SK-N-SH (cell line): ENCODE results near the gene FLAD1.

Experiments used
- ELF1 ChIP-seq: IDR thresholded peaks from 2 replicates; pipeline ENCODE4 v1.4.0; 2012
- EP300 ChIP-seq, 2 experiments: IDR thresholded peaks; 2 replicates each; pipeline versions ENCODE4 v1.4.0 to v1.6.1; 2012; ENCODE audit warnings: borderline replicate concordance in 1 of 2, low read depth in 1 of 2, low read length in 1 of 2
- EZH2phosphoT487 ChIP-seq: fragments of 200-600 bp; sonication (generic); IDR thresholded peaks from 2 replicates; pipeline ENCODE4 v1.6.1; 2017; ENCODE audit warnings: low read depth, mixed run types, mild to moderate bottlenecking, antibody characterized with exemption, moderate library complexity, borderline replicate concordance
- JUND ChIP-seq: IDR thresholded peaks from 2 replicates; pipeline ENCODE4 v1.4.0; 2012
- NRF1 ChIP-seq: IDR thresholded peaks from 2 replicates; pipeline ENCODE4 v1.6.1; 2012; ENCODE audit warnings: low read depth, mild to moderate bottlenecking, low read length
- POLR2AphosphoS5 ChIP-seq: IDR thresholded peaks from 2 replicates; pipeline ENCODE4 v1.6.1; 2012; ENCODE audit warnings: low read depth, low read length
- RAD21 ChIP-seq: IDR thresholded peaks from 2 replicates; pipeline ENCODE4 v1.6.1; 2012; ENCODE audit warnings: mild to moderate bottlenecking, low read length
- RCOR1 ChIP-seq: fragments of 150-350 bp; IDR thresholded peaks from 2 replicates; pipeline ENCODE4 v1.6.1; 2017; ENCODE audit warnings: antibody characterized with exemption, low read length
- SIN3A ChIP-seq: IDR thresholded peaks from 2 replicates; pipeline ENCODE4 v1.6.1; 2012; ENCODE audit warnings: low read depth, mild to moderate bottlenecking, low read length, moderate library complexity, borderline replicate concordance
- TAF1 ChIP-seq: IDR thresholded peaks from 2 replicates; pipeline ENCODE4 v1.6.1; 2012; ENCODE audit warnings: low read depth, mild to moderate bottlenecking, low read length, moderate library complexity, borderline replicate concordance
- YY1 ChIP-seq: IDR thresholded peaks from 2 replicates; pipeline ENCODE4 v1.4.0; 2012; ENCODE audit warnings: low read depth, mild to moderate bottlenecking
- TF ChIP-seq, protein P1 (sequence below): IDR thresholded peaks from 2 replicates; pipeline ENCODE4 v1.4.0; 2012; ENCODE audit warnings: low read depth
- TF ChIP-seq, protein P2 (sequence below): fragments of 200-600 bp; sonication (generic); IDR thresholded peaks from 2 replicates; pipeline ENCODE4 v1.6.1; 2017; ENCODE audit warnings: antibody characterized with exemption, mild to moderate bottlenecking, moderate library complexity

DNA sequence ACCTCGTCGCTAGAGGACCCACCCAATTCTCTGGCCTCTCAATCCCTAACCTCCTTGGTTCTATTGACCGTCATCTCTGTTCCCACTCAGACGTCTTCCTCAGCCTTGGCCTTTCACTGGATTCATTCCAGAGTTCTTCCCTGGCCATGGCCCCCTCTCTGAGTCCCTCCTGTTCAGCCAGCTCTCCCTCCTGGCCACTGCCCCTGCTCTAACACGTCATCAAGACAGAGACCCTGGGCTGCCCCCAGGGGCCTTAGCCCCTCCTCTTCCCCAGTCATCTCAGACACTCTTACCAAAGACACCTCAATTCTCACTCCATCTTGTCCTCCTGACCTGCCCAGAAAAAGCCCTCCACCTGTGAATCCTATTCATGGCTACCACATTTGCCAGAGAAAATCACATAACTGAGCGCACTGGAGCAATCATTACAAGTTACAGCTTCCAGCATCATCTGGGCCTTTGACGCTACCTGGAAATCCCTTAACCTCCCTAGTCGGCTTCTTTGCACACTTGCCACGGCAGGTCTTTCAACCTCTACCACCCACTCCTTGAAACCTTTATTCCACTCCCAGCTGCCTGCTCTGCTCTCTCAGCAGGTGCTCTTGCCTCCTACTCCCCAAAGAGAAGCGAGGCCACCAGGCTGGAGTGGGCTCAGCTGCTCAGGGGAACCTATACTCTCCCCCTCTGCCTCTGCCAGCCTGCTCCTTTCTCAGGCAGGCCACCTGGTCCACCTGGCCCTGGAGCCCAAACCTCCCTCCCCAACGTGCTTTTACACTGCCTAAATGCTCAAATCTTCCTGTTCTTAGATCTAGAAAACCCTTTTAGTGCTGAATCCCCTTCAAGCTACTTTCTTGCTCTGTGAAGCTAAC is 36.5 kb downstream of the FLAD1 start:
- TF ChIP-seq RCOR1 (no peak), RAD21 (no peak), POLR2AphosphoS5 (0 out of 2 replicates have a peak, but pooled peaks have one; percentile 13), EP300 (IDR thresholded peaks at IDR 0.05; ENCODE audit: borderline replicate concordance in 1 of 2, low read depth in 1 of 2, low read length in 1 of 2) (no peak), JUND (no peak), NRF1 (no peak), SIN3A (no peak), TAF1 (no peak), EZH2phosphoT487 (no peak), ELF1 (no peak), YY1 (no peak)
- TF ChIP-seq, protein P1, sequence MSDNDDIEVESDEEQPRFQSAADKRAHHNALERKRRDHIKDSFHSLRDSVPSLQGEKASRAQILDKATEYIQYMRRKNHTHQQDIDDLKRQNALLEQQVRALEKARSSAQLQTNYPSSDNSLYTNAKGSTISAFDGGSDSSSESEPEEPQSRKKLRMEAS: no peak
- TF ChIP-seq, protein P2, sequence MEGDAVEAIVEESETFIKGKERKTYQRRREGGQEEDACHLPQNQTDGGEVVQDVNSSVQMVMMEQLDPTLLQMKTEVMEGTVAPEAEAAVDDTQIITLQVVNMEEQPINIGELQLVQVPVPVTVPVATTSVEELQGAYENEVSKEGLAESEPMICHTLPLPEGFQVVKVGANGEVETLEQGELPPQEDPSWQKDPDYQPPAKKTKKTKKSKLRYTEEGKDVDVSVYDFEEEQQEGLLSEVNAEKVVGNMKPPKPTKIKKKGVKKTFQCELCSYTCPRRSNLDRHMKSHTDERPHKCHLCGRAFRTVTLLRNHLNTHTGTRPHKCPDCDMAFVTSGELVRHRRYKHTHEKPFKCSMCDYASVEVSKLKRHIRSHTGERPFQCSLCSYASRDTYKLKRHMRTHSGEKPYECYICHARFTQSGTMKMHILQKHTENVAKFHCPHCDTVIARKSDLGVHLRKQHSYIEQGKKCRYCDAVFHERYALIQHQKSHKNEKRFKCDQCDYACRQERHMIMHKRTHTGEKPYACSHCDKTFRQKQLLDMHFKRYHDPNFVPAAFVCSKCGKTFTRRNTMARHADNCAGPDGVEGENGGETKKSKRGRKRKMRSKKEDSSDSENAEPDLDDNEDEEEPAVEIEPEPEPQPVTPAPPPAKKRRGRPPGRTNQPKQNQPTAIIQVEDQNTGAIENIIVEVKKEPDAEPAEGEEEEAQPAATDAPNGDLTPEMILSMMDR: no peak
